Measurements from ENCODE around the gene PATJ. TPM values are rescaled to one million over a fixed set of nuclear protein-coding genes. Genes with fewer than 3 reads are reported as not detected.
A peak's percentile ranks its signal among the peaks of the same experiment; 100 is the strongest.

PATJ gene
- total RNA-seq, 4 donors from 2014 or later: 54.9 to 187 (median 62.1) TPM

GRCh38 chr1:62058956-62059355 lies 316.7 kb downstream of the PATJ start:
- no peak for TF ChIP-seq POLR2A (IDR thresholded peaks at IDR 0.05)
- no peak for TF ChIP-seq EP300 (IDR thresholded peaks at IDR 0.05)
- TF ChIP-seq, protein P1, sequence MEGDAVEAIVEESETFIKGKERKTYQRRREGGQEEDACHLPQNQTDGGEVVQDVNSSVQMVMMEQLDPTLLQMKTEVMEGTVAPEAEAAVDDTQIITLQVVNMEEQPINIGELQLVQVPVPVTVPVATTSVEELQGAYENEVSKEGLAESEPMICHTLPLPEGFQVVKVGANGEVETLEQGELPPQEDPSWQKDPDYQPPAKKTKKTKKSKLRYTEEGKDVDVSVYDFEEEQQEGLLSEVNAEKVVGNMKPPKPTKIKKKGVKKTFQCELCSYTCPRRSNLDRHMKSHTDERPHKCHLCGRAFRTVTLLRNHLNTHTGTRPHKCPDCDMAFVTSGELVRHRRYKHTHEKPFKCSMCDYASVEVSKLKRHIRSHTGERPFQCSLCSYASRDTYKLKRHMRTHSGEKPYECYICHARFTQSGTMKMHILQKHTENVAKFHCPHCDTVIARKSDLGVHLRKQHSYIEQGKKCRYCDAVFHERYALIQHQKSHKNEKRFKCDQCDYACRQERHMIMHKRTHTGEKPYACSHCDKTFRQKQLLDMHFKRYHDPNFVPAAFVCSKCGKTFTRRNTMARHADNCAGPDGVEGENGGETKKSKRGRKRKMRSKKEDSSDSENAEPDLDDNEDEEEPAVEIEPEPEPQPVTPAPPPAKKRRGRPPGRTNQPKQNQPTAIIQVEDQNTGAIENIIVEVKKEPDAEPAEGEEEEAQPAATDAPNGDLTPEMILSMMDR (IDR thresholded peaks at IDR 0.05): no peak
- Histone ChIP-seq H3K27me3 (no peaks in the 10 kb centered on the region), H3K9me3 (no peaks in the 10 kb centered on the region), H3K36me3 (no peaks in the 10 kb centered on the region), H3K4me1 (no peaks in the 10 kb centered on the region), H3K4me3 (no peak overlapping the region), H3K27ac (no peak overlapping the region)
- no peak for DNase-seq (ENCODE audit: low spot score in 2 of 2)
- 63% methylated on average over 3 of the region's 3 CpGs for WGBS

DNA sequence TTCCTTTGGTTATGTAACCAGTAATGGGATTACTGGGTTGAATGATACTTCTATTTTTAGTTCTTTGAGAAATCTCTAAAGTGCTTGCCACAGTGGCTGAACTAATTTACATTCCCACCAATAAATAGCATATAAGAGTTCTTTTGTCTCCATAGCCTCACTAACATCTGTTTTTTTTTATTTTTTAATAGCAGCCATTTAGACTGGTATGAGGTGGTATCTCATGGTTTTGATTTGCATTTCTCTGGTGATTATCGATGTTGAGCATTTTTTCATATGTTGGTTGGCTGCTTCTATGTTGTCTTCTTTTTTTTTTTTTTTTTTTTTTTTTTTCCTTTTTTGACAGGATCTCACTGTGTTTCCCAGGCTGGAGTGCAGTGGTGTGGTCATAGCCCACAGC lies 319.8 kb downstream of the PATJ start:
- no peak overlapping the region for H3K27ac ChIP-seq
- no peak for TF ChIP-seq POLR2A (IDR thresholded peaks at IDR 0.05)
- TF ChIP-seq, protein P1 (IDR thresholded peaks at IDR 0.05): no peak
- TF ChIP-seq POLR2AphosphoS5 (IDR thresholded peaks at IDR 0.05): no peak
- TF ChIP-seq EP300 (IDR thresholded peaks at IDR 0.05): no peak
- H3K9me3 ChIP-seq: no peaks in the 10 kb centered on the region
- H3K27me3 ChIP-seq: no peaks in the 10 kb centered on the region
- no peak for DNase-seq (ENCODE audit: low spot score in 2 of 2)
- H3K4me3 ChIP-seq: no peak overlapping the region
- H3K36me3 ChIP-seq: no peaks in the 10 kb centered on the region
- no peaks in the 10 kb centered on the region for H3K4me1 ChIP-seq
- WGBS: 85% methylated on average over 1 of the region's 1 CpG

- TF ChIP-seq, protein P1 (IDR thresholded peaks at IDR 0.05): no peak
- TF ChIP-seq POLR2A (IDR thresholded peaks at IDR 0.05): no peak
- no peak for TF ChIP-seq POLR2AphosphoS5 (IDR thresholded peaks at IDR 0.05)
- TF ChIP-seq EP300 (IDR thresholded peaks at IDR 0.05): no peak
- Histone ChIP-seq H3K27me3 (no peaks in the 10 kb centered on the region), H3K36me3 (no peaks in the 10 kb centered on the region), H3K4me1 (peaks cover 21% of the 10 kb centered on the region), H3K27ac (no peak overlapping the region), H3K4me3 (no peak overlapping the region), H3K9me3 (no peaks in the 10 kb centered on the region)
- no peak for DNase-seq (ENCODE audit: low spot score in 2 of 2)
- WGBS: 66% methylated on average over 4 of the region's 4 CpGs
Measured at GRCh38 chr1:62064829-62065407, 322.6 kb downstream of the PATJ start.

DNA sequence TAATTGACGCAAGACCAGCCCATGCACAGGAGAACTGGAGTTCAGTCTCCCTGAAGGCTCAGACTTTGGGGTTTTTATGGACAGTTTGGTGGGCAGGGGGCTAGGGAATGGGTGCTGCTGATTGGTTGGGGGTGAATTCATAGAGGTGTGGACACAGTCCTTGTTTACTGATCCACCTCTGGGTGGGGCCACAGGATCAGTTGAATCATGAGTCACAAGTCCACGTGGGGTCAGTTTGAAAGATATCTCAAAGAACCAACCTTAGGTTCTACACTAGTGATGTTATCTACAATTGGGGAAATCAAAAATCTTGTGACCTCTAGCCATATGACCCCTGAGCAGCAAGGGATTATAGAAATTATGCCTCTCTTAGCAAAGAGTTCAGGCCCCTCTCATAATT lies 324.4 kb downstream of the PATJ start:
- Histone ChIP-seq H3K4me3 (no peak overlapping the region), H3K36me3 (no peaks in the 10 kb centered on the region), H3K27me3 (no peaks in the 10 kb centered on the region), H3K9me3 (no peaks in the 10 kb centered on the region), H3K27ac (no peak overlapping the region), H3K4me1 (peaks cover 23% of the 10 kb centered on the region)
- no peak for TF ChIP-seq POLR2AphosphoS5 (IDR thresholded peaks at IDR 0.05)
- no peak for TF ChIP-seq EP300 (IDR thresholded peaks at IDR 0.05)
- no peak for TF ChIP-seq POLR2A (IDR thresholded peaks at IDR 0.05)
- TF ChIP-seq, protein P1 (IDR thresholded peaks at IDR 0.05): no peak
- DNase-seq (ENCODE audit: low spot score in 2 of 2): no peak
- 76% methylated on average over 2 of the region's 2 CpGs for WGBS

GRCh38 chr1:62068416-62068843 lies 326.1 kb downstream of the PATJ start:
- no peaks in the 10 kb centered on the region for H3K27me3 ChIP-seq
- 56% methylated on average over 1 of the region's 1 CpG for WGBS
- no peaks in the 10 kb centered on the region for H3K9me3 ChIP-seq
- peak overlapping the region; percentile 75 for H3K27ac ChIP-seq
- DNase-seq (ENCODE audit: low spot score in 2 of 2): no peak
- peaks cover 23% of the 10 kb centered on the region for H3K4me1 ChIP-seq
- H3K4me3 ChIP-seq: no peak overlapping the region
- no peaks in the 10 kb centered on the region for H3K36me3 ChIP-seq
- TF ChIP-seq EP300 (IDR thresholded peaks at IDR 0.05) (no peak), POLR2A (IDR thresholded peaks at IDR 0.05) (no peak), POLR2AphosphoS5 (IDR thresholded peaks at IDR 0.05) (no peak)
- TF ChIP-seq, protein P1 (IDR thresholded peaks at IDR 0.05): no peak
